Activated T-helper 9 cell treated with anti-CD3 and anti-CD28 coated beads, Interleukin-2, amount 50 U/mL, for 16 hours (primary cell): Measurements from ENCODE around the gene GABRD.

ENCODE experiments used
- DNase-seq: peaks from one replicate; pipeline ENCODE4 v3.0.0-alpha.2; 2020; ENCODE audit warnings: low read depth

GABRD gene

GRCh38 chr1:2018217-2019171 lies 651 bp upstream of the GABRD start:
- no peak for DNase-seq

- no peak for DNase-seq
Observed at GRCh38 chr1:2019571-2020309, 595 bp downstream of the GABRD start.

GRCh38 chr1:2020310-2020655 lies 1.1 kb downstream of the GABRD start:
- DNase-seq = no peak

GRCh38 chr1:2021550-2021949 lies 2.4 kb downstream of the GABRD start:
- no peak for DNase-seq

- DNase-seq = no peak
Observed at GRCh38 chr1:2022063-2022770, 3.1 kb downstream of the GABRD start.

GRCh38 chr1:2023187-2023586 lies 4.0 kb downstream of the GABRD start:
- no peak for DNase-seq

- no peak for DNase-seq
Observed at GRCh38 chr1:2024451-2024850, 5.3 kb downstream of the GABRD start.

- DNase-seq = no peak
Observed at GRCh38 chr1:2024887-2025286, 5.7 kb downstream of the GABRD start.

- DNase-seq = no peak
Observed at GRCh38 chr1:2025491-2025981, 6.4 kb downstream of the GABRD start.

GRCh38 chr1:2027961-2028583 lies 8.9 kb downstream of the GABRD start:
- DNase-seq = no peak

- DNase-seq = no peak
Observed at GRCh38 chr1:2028870-2029560, 9.9 kb downstream of the GABRD start.

GRCh38 chr1:2029561-2029960 lies 10.4 kb downstream of the GABRD start:
- DNase-seq = no peak

GRCh38 chr1:2030076-2030871 lies 11.1 kb downstream of the GABRD start:
- DNase-seq = no peak

- DNase-seq = no peak
Observed at GRCh38 chr1:2031546-2032540, 12.7 kb downstream of the GABRD start.

GRCh38 chr1:2032737-2033136 lies 13.6 kb downstream of the GABRD start:
- DNase-seq = no peak

GRCh38 chr1:2033165-2033564 lies 14.0 kb downstream of the GABRD start:
- no peak for DNase-seq

- no peak for DNase-seq
Observed at GRCh38 chr1:2036287-2036686, 17.1 kb downstream of the GABRD start.

- no peak for DNase-seq
Observed at GRCh38 chr1:2037314-2037979, 18.3 kb downstream of the GABRD start.

- no peak for DNase-seq
Observed at GRCh38 chr1:2038229-2038628, 19.1 kb downstream of the GABRD start.
